Endothelial cell (in vitro differentiated cells): ENCODE data around the gene CTCF. TPM values are rescaled to one million over a fixed set of nuclear protein-coding genes. Genes with fewer than 3 reads are reported as not detected.

ENCODE experiments used
- DNase-seq: peaks from one replicate; pipeline ENCODE4 v3.0.0; 2021; ENCODE audit warnings: low spot score
- H3K27ac Mint-ChIP-seq: one replicate; pipeline ENCODE4 v1.8.0; 2021; ENCODE audit warnings: mixed read lengths, inconsistent platforms; ENCODE audit not compliant: unreplicated experiment
- H3K27me3 Mint-ChIP-seq: one replicate; pipeline ENCODE4 v1.8.0; 2021; ENCODE audit warnings: mild to moderate bottlenecking, moderate library complexity, mixed read lengths, inconsistent platforms; ENCODE audit not compliant: unreplicated experiment
- H3K36me3 Mint-ChIP-seq: one replicate; pipeline ENCODE4 v1.8.0; 2021; ENCODE audit warnings: mild to moderate bottlenecking, low read depth, mixed read lengths, inconsistent platforms; ENCODE audit not compliant: unreplicated experiment
- H3K4me1 Mint-ChIP-seq: one replicate; pipeline ENCODE4 v1.8.0; 2021; ENCODE audit warnings: mild to moderate bottlenecking, mixed read lengths, inconsistent platforms; ENCODE audit not compliant: unreplicated experiment
- H3K4me3 Mint-ChIP-seq: one replicate; pipeline ENCODE4 v1.8.0; 2021; ENCODE audit warnings: mild to moderate bottlenecking, mixed read lengths, inconsistent platforms; ENCODE audit not compliant: unreplicated experiment
- H3K9me3 Mint-ChIP-seq: one replicate; pipeline ENCODE4 v1.8.0; 2021; ENCODE audit warnings: mixed read lengths, inconsistent platforms; ENCODE audit not compliant: unreplicated experiment
- total RNA-seq: library from RNA; stranded (reverse); fragmentation: NEBNext Ultra II Directional; extraction: Animal tissue kit (Norgen Biotek cat#: 25700); gene quantifications from one replicate; pipeline ENCODE4 v1.2.1, GENCODE V29; 2021; ENCODE audit not compliant: unreplicated experiment
- TF ChIP-seq, protein P1 (sequence below): fragments of 200-600 bp; sonication (generic); IDR thresholded peaks from one replicate; pipeline ENCODE4 v1.5.0; 2021; ENCODE audit warnings: antibody characterized with exemption; ENCODE audit not compliant: unreplicated experiment

Gene CTCF
- total RNA-seq, 1 donor from 2014 or later: 40.1 TPM

- no peak for DNase-seq
- Mint-ChIP-seq H3K27ac (peak overlapping the region; percentile 19), H3K36me3 (no peaks in the 10 kb centered on the region), H3K27me3 (no peaks in the 10 kb centered on the region), H3K9me3 (no peaks in the 10 kb centered on the region), H3K4me3 (no peak overlapping the region), H3K4me1 (peaks cover 29% of the 10 kb centered on the region)
- TF ChIP-seq, protein P1, sequence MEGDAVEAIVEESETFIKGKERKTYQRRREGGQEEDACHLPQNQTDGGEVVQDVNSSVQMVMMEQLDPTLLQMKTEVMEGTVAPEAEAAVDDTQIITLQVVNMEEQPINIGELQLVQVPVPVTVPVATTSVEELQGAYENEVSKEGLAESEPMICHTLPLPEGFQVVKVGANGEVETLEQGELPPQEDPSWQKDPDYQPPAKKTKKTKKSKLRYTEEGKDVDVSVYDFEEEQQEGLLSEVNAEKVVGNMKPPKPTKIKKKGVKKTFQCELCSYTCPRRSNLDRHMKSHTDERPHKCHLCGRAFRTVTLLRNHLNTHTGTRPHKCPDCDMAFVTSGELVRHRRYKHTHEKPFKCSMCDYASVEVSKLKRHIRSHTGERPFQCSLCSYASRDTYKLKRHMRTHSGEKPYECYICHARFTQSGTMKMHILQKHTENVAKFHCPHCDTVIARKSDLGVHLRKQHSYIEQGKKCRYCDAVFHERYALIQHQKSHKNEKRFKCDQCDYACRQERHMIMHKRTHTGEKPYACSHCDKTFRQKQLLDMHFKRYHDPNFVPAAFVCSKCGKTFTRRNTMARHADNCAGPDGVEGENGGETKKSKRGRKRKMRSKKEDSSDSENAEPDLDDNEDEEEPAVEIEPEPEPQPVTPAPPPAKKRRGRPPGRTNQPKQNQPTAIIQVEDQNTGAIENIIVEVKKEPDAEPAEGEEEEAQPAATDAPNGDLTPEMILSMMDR: no peak
These were observed 31.0 kb downstream of the CTCF start for GRCh38 chr16:67593288-67593687.

- Mint-ChIP-seq H3K27ac (peak overlapping the region; percentile 19), H3K4me1 (peaks cover 29% of the 10 kb centered on the region)
These were observed 31.4 kb downstream of the CTCF start for GRCh38 chr16:67593701-67594100.

DNA sequence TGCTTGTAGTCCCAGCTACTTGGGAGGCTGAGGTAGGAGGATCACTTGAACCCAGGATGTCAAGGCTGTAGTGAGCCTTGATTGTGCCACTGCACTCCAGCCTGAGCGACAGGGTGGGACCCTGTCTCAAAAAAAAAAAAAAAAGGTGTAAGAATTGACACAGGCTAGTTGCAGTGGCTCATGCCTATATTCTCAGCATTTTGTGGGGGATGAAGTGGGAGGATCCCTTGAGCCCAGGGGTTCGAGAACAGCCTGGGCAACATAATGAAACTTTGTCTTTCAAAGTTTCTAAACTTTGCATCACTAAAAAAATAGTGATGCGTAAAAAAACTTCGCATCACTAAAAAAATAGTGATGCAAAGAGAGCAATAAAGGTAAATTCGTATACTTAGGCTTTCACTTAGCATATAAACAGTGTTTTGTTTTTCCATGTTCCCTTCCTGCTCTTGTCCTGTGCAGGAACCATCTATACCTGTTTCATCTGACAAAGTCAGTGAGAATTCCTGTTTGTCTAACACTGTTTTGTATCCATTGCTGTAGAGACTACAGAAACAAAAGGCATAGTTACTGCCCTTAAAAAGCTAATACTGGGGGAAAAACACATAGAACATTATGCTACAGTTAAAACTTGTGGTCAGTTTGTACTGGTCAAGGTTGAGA is 32.1 kb downstream of the CTCF start:
- peaks cover 29% of the 10 kb centered on the region for H3K4me1 Mint-ChIP-seq
- peak overlapping the region; percentile 89 for H3K27ac Mint-ChIP-seq

More at GRCh38 chr16:67593701-67594100, 31.4 kb downstream of the CTCF start:
- TF ChIP-seq, protein P1: no peak
- Mint-ChIP-seq H3K9me3 (no peaks in the 10 kb centered on the region), H3K27me3 (no peaks in the 10 kb centered on the region), H3K36me3 (no peaks in the 10 kb centered on the region), H3K4me3 (no peak overlapping the region)
- DNase-seq: no peak

GRCh38 chr16:67594956-67595355 is 32.6 kb downstream of the CTCF start:
- peak overlapping the region; percentile 89 for H3K27ac Mint-ChIP-seq
- H3K4me1 Mint-ChIP-seq: peaks cover 29% of the 10 kb centered on the region
- no peaks in the 10 kb centered on the region for H3K27me3 Mint-ChIP-seq
- H3K4me3 Mint-ChIP-seq: peak overlapping the region; percentile 5
- no peaks in the 10 kb centered on the region for H3K9me3 Mint-ChIP-seq
- TF ChIP-seq, protein P1: no peak
- no peaks in the 10 kb centered on the region for H3K36me3 Mint-ChIP-seq
- DNase-seq: no peak

More for the DNA sequence above, 32.1 kb downstream of the CTCF start:
- Mint-ChIP-seq H3K36me3 (no peaks in the 10 kb centered on the region), H3K9me3 (no peaks in the 10 kb centered on the region), H3K4me3 (peak overlapping the region; percentile 5), H3K27me3 (no peaks in the 10 kb centered on the region)
- TF ChIP-seq, protein P1: no peak
- DNase-seq: no peak

DNA sequence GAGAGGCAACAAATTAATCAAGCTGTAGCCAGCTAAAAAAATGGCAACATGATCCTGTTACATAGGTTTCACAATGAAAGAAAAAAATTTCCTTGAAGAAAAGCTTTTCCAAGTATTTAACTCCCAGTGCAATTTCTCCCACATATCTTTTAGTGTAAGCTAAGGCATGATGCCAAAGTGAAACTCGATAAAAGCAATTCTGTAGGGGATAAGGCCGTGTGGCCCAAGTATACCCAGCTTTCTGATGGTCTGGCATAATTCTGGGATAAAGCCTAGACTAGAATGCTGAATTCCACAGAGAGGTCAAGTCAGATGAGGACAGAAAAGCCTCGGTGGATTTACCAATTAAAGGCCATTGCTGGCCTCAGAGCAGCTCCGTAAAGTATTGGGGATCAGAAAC is 36.2 kb downstream of the CTCF start:
- H3K36me3 Mint-ChIP-seq: no peaks in the 10 kb centered on the region
- no peak for DNase-seq
- no peaks in the 10 kb centered on the region for H3K9me3 Mint-ChIP-seq
- no peak overlapping the region for H3K4me3 Mint-ChIP-seq
- H3K4me1 Mint-ChIP-seq: peaks cover 28% of the 10 kb centered on the region
- H3K27me3 Mint-ChIP-seq: no peaks in the 10 kb centered on the region
- no peak overlapping the region for H3K27ac Mint-ChIP-seq
- TF ChIP-seq, protein P1: no peak
